Measurements from ENCODE around the gene PRKAA1. TPM values are rescaled to one million over a fixed set of nuclear protein-coding genes. Genes with fewer than 3 reads are reported as not detected.
"Not testable (repeated sequence)": the region's sequence is repeated elsewhere in the genome, so short reads cannot be mapped to it uniquely, and the experiment has no call there.

The PRKAA1 gene
- total and polyA plus RNA-seq, 5 experiments from 2014 or later: 33.8 to 115 (median 36.8) TPM

DNA sequence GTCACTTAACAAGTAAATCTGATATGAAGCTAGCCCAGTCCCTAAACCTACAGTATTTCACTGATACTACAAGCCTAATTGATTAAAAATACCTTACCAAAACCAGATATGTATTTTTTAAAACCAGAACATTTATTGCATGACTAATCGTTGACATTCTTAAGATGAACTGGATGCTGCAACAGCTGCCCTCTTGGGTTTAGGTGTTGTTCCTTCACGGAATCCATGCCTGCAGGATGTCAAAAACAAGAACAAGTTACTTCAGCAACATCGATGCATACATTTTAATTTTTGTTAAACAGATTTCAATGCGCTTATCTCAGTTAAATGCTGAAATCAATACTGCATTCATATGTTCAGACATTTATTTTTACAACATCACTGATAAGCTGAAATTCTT lies 34.2 kb upstream of the PRKAA1 start:
- peaks cover 10 to 74% (median 48%) of the 10 kb centered on the region in 3 donors for H3K36me3 Mint-ChIP-seq
- POLR2A ChIA-PET: interaction anchor here (1.5 to 3.7 kb wide), 2 partner anchors 17 to 34 kb away, joined by 3 to 21 read pairs; partner anchors contain the start of gene PRKAA1
- H3K4me1 Mint-ChIP-seq: peaks cover 21 to 67% (median 57%) of the 10 kb centered on the region in 4 donors
- ATAC-seq (no peak), DNase-seq (no peak)
- H3K4me3 Mint-ChIP-seq: peak overlapping the region in 6 of 10 donors; percentile 34 to 98 (median 86)
- peaks cover 0 to 2% (median 0%) of the 10 kb centered on the region in 9 donors for H3K9me3 Mint-ChIP-seq
- H3K27ac Mint-ChIP-seq: peak overlapping the region in 8 of 10 donors; percentile 36 to 99 (median 86)
- no peaks in the 10 kb centered on the region for H3K27me3 Mint-ChIP-seq

DNA sequence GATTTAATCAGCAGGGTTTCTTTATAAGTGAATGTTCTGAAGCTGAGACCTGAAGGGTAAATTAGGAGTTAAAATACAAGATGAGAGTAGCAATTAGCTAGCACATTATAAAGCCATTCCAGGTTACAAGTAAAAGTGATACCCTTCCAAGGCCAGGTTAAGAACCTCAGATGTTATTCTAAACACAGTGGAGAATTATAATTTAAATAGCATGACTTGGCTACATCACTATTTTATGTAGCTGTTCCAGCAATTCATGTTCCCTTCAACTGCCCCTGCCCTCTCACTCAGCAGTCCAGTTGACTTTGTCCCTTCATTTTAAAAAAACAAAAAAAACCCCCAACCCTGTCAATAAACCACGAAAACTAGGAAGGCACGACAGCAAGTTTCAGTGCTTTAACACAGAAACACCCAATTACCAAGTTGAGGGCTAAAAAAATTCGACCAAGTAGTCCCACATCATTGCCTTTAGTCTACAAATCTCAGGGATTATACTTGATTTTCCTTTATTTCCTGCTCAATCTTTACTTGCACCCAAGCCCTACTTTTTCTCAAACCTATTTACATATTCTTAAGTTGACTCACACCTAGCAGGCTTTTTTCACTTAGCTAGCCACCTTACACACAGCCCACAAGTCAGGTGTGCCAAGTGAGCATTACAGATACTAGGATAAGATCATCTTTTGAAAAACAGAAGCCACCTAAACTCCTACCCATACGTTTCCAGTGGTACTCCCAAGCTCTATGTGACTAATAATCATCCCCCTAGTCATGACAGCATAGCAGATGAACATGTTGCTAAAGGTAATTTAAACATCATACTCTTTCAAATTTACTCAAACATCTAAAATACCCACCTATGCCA lies 33.4 kb upstream of the PRKAA1 start:
- Mint-ChIP-seq H3K4me3 (peak overlapping the region in 1 of 10 donors; percentile 3), H3K36me3 (peaks cover 10 to 82% (median 51%) of the 10 kb centered on the region in 3 donors), H3K9me3 (peaks cover 0 to 1% (median 0%) of the 10 kb centered on the region in 9 donors), H3K27ac (peak overlapping the region in 9 of 10 donors; percentile 28 to 78 (median 57)), H3K4me1 (peaks cover 21 to 67% (median 57%) of the 10 kb centered on the region in 4 donors), H3K27me3 (no peaks in the 10 kb centered on the region)
- DNase-seq (no peak), ATAC-seq (no peak)
- POLR2A ChIA-PET: interaction anchor here (1.5 kb wide), 1 partner anchor 16 kb away, joined by 3 read pairs; no protein-coding TSS in a partner anchor

DNA sequence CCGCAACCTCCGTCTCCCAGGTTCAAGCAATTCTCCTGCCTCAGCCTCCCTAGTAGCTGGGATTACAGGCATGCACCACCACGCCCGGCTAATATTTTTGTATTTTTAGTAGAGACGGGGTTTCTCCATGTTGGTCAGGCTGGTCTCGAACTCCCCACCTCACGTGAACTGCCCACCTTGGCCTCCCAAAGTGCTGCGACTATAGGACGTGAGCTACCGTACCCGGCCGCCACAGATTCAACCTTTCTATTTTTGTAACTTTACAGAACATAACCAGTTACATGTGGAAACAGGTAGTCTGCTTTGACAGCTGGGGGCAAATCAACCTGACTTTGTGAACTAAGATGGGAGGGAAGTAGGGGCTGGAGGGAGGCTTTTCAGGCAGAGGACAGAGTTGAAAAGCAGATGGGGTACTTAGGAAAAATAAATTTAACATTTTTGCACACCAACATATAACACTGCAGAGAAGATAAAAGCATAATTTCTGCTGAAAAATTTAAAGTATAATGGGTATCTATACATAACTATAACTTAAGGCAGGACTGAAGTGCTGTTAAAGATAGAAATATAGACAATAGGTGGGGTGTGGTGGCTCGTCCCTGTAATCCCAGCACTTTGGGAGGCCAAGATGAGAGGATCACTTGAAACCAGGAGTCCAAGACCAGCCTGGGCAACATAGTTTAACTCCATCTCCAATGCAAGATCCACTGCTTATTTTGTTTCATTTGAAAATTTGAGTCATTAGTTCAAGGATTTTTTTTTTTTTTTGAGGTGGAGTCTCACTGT lies 31.8 kb upstream of the PRKAA1 start:
- DNase-seq (peak in 1 of 10 donors; percentile 8), ATAC-seq (no peak)
- Mint-ChIP-seq H3K36me3 (peaks cover 10 to 90% (median 51%) of the 10 kb centered on the region in 3 donors), H3K4me3 (peak overlapping the region in 1 of 10 donors; percentile 16), H3K4me1 (peaks cover 21 to 62% (median 49%) of the 10 kb centered on the region in 4 donors), H3K9me3 (no peaks in the 10 kb centered on the region), H3K27me3 (no peaks in the 10 kb centered on the region), H3K27ac (peak overlapping the region in 3 of 10 donors; percentile 34 to 66 (median 35))
- POLR2A ChIA-PET: no interaction called here

DNA sequence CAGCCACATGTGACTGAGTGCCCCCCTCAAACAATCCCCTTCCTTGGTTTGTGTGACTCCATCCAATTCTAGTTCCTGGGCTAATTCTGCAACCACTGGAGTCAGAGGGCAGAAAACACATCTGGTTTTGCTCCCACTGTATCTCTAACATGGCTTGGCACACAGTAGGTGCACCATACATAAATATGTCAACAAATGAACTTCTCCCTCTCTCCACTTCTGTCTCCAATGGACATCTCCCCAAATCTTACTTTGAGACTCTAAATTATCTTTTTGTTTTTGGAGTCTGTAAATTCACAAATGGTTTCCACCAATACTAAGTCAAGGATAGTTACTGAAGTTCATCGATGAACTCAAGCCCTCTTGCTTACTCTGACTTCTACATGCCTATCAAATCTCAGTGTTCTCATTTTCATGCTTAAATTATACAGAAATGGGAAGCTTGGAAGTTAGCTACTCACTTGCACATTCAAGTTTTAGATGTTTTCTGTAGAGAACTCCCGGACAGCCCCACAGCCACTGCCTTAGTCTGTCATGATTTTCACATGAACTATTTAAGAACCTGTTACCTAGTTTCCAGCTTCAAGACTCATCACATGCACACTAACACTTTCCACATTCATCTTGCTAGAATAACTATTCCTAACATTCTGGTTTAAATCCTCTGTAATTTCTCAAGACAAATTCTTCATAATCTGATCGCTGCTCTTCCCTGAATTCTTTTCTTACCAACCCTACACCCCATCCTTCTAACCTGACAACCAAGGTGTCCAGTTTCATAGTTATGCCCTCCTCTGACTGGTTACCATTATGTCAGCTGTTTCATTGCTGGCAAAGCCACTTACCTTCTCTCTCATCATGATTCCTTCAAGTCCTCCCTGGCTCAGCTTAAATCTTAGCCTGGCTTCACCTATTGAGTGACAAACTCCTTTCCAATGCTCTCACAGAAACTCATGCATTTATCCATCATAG lies 30.8 kb upstream of the PRKAA1 start:
- no peak for DNase-seq

DNA sequence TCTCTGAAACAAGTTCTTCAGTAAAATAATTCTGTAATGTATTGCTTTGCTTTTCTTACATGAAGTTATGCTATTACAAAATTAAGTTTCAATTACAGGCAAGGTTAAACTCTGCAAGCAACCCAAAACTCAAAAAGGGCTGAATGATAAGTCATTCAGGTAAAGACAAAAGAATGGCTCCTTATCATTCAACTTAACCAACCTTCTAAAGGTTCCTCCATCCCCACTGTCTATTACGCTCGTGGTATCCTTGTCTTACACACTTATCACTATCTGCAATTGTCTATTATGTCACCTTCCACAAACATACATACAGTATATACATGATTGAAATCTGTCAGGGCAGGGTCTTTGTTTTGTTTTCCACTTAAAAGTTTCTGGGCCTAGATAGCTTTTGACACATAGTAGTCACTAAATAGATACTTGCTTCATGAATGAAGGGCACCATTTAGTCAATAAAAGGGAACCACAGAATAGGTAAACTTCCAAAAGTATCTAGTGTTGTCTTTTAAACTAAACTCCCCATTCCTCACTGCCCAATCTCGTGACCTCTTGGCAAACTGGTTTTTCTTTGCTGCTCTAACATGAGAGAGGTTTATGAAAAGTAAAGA lies 30.0 kb upstream of the PRKAA1 start:
- DNase-seq: peak in 1 of 10 donors; percentile 2
- peaks cover 17 to 50% (median 35%) of the 10 kb centered on the region in 4 donors for H3K4me1 Mint-ChIP-seq
- peak overlapping the region in 7 of 10 donors; percentile 6 to 87 (median 46) for H3K27ac Mint-ChIP-seq
- POLR2A ChIA-PET: no interaction called here
- no peak for ATAC-seq
- no peaks in the 10 kb centered on the region for H3K27me3 Mint-ChIP-seq
- H3K9me3 Mint-ChIP-seq: no peaks in the 10 kb centered on the region
- peaks cover 6 to 74% (median 37%) of the 10 kb centered on the region in 3 donors for H3K36me3 Mint-ChIP-seq
- no peak overlapping the region for H3K4me3 Mint-ChIP-seq

More for the DNA sequence above, 30.8 kb upstream of the PRKAA1 start:
- Mint-ChIP-seq H3K4me3 (no peak overlapping the region), H3K27ac (peak overlapping the region in 9 of 10 donors; percentile 4 to 87 (median 41)), H3K9me3 (no peaks in the 10 kb centered on the region), H3K36me3 (peaks cover 7 to 82% (median 44%) of the 10 kb centered on the region in 3 donors), H3K27me3 (no peaks in the 10 kb centered on the region), H3K4me1 (peaks cover 18 to 59% (median 41%) of the 10 kb centered on the region in 4 donors)
- POLR2A ChIA-PET: interaction anchor here (0.5 kb wide), 1 partner anchor 41 kb away, joined by 3 read pairs; no protein-coding TSS in a partner anchor
- ATAC-seq: no peak

DNA sequence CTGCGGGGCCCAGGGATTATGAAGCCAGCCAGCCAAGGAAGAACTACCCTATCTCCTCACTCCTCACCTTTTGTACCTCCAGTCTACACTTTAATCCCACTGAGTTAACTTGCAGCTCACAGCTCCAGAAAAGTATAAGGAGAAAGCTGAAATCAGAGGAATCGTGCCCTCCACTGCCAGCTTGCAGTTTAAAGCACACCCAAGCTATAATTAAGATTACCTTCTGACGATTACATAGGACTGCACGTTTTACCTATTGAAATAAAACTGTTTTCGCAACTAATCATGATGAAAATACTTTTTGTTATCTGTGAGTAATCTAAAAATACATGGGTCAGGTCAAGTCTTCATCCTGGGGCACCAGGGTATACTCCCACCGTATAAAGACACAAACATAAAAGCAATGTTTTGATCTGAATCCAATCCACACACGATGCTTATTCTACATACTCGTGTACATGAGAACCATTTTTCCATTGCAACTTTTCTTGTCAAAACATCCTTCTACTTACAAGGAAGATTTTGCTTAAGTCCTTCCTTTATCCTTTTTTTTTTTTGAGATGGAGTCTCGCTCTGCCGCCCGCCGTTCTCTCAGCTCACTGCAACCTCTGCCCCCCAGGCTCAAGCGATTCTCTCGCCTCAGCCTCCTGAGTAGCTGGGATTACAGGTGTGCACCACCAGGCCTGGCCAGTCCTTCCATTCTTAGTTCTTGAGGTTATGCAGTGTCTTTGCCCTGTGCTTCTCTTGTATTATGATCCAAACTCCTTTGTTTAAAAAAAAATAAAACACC lies 29.2 kb upstream of the PRKAA1 start:
- POLR2A ChIA-PET: no interaction called here

DNA sequence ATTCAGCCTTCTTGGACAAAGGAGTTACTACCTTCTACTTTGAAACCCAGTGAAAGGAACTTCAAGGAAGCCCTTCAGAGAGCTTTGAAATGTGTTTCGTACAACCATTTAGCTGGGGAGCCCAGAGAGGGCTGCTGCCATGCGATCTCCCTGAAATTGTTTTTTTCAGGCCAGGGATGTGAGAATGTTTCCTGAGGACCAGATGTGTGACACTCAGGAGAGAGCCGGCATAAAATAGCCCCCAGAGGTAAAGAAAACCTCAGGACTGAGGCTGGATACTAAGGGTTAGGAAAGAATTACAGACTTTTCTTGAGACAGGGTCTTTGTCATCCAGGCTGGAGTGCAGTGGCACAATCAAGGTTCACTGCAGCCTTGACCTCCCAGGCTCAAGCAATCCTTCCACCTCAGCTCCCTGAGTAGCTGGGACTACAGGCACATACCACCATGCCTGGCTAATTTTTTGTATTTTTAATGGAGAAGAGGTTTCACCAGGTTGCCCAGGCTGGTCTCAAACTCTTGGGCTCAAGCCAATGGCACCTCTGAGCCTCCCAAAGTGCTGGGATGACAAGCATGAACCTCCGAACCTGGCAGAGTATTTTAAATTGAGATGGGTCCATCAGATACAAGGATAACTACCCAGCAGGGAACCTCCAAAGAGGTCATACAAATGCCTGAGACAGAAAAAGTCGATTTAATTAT lies 28.5 kb upstream of the PRKAA1 start:
- DNase-seq (no peak), ATAC-seq (no peak)
- no peaks in the 10 kb centered on the region for H3K27me3 Mint-ChIP-seq
- H3K36me3 Mint-ChIP-seq: peaks cover 6 to 59% (median 26%) of the 10 kb centered on the region in 3 donors
- H3K4me1 Mint-ChIP-seq: peaks cover 10 to 36% (median 20%) of the 10 kb centered on the region in 4 donors
- POLR2A ChIA-PET: no interaction called here
- H3K4me3 Mint-ChIP-seq: no peak overlapping the region
- H3K27ac Mint-ChIP-seq: peak overlapping the region in 4 of 10 donors; percentile 29 to 65 (median 48)
- no peaks in the 10 kb centered on the region for H3K9me3 Mint-ChIP-seq

More for the DNA sequence above, 29.2 kb upstream of the PRKAA1 start:
- H3K4me1 Mint-ChIP-seq: peaks cover 15 to 43% (median 27%) of the 10 kb centered on the region in 4 donors
- peak overlapping the region in 1 of 10 donors; percentile 21 for H3K4me3 Mint-ChIP-seq
- H3K27me3 Mint-ChIP-seq: no peaks in the 10 kb centered on the region
- no peak for ATAC-seq
- DNase-seq: peak in 1 of 10 donors; percentile 1
- H3K36me3 Mint-ChIP-seq: peaks cover 6 to 66% (median 32%) of the 10 kb centered on the region in 3 donors
- H3K27ac Mint-ChIP-seq: peak overlapping the region in 5 of 10 donors; percentile 7 to 71 (median 37)
- no peaks in the 10 kb centered on the region for H3K9me3 Mint-ChIP-seq

DNA sequence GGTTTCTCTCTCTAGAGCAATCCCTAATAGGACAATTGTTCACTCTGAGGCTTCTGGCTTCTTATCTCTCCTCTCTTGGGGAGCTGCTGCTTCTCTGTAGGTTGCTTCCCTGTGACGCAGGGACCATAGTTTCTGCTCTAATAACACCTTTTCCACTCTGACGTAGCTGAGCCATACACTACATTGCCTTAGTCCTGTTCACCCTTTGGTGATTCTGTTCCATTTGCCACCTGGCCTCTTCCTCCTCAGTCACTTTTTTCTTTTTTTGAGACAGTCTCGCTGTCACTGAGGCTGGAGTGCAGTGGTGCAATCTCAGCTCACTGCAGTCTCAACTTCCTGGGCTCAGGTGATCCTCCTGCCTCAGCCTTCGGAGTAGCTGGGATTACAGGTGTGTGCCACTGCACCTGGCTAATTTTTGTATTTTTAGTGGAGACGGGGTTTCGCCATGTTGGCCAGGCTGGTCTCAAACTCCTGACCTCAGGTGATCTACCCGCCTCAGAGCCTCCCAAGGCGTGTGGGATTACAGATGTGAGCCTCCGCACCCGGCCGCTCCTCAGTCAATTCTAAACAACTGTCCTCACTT lies 27.4 kb upstream of the PRKAA1 start:
- H3K27ac Mint-ChIP-seq: peak overlapping the region in 6 of 10 donors; percentile 21 to 83 (median 70)
- H3K9me3 Mint-ChIP-seq: not testable (repeated sequence)

DNA sequence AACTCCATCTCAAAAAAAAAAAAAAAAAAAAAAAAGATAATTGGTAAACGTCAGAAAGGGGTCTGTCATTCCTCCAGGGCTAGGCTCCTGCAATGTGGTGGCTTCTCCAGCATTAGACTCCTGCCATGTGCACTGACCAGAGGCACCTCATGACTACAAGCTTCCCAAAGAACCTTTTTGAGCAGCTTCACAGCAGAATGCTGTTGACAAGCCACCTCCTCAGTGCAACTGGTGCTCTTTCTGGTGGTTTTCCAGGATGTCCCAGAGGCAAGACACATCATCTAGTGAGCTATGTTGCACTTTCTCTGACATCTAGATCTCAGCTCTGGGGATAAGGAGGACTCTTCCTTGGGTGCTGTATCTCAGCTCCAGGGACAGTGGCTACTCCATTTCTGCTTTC lies 25.3 kb upstream of the PRKAA1 start:
- Mint-ChIP-seq H3K27ac (peak overlapping the region in 3 of 10 donors; percentile 33 to 60 (median 49)), H3K36me3 (peaks cover 0 to 27% (median 18%) of the 10 kb centered on the region in 3 donors), H3K27me3 (no peaks in the 10 kb centered on the region), H3K4me1 (peaks cover under 1 to 13% (median 4%) of the 10 kb centered on the region in 4 donors), H3K4me3 (no peak overlapping the region), H3K9me3 (no peaks in the 10 kb centered on the region)
- ATAC-seq (no peak), DNase-seq (no peak)
- POLR2A ChIA-PET: no interaction called here

More for the DNA sequence above, 27.4 kb upstream of the PRKAA1 start:
- DNase-seq (peak in 1 of 10 donors; percentile 2), ATAC-seq (peak in 1 of 2 donors; percentile 9)
- Mint-ChIP-seq H3K4me1 (peaks cover 10 to 29% (median 17%) of the 10 kb centered on the region in 4 donors), H3K36me3 (peaks cover 6 to 48% (median 26%) of the 10 kb centered on the region in 3 donors)
- POLR2A ChIA-PET, H3K4me3 Mint-ChIP-seq, H3K27me3 Mint-ChIP-seq: not testable (repeated sequence)
